ES-I3 (cell line): Measurements from ENCODE around the gene CLCA1.

Experiments used
- H3K36me3 ChIP-seq: 2 replicates; pipeline ENCODE4 v1.6.1; 2013; ENCODE audit warnings: mild to moderate bottlenecking, low read length, control low read depth, moderate library complexity; ENCODE audit not compliant: insufficient read depth
- H3K4me1 ChIP-seq: 2 replicates; pipeline ENCODE4 v1.6.1; 2013; ENCODE audit warnings: mild to moderate bottlenecking, control low read depth, low read length; ENCODE audit not compliant: insufficient read depth
- H3K9ac ChIP-seq: 2 replicates; pipeline ENCODE4 v1.6.1; 2013; ENCODE audit warnings: low read depth, mild to moderate bottlenecking, low read length, moderate library complexity
- H3K9me3 ChIP-seq: 2 replicates; pipeline ENCODE4 v1.6.1; 2013; ENCODE audit warnings: mild to moderate bottlenecking, low read length, moderate library complexity; ENCODE audit not compliant: control insufficient read depth, insufficient read depth

Gene CLCA1

DNA sequence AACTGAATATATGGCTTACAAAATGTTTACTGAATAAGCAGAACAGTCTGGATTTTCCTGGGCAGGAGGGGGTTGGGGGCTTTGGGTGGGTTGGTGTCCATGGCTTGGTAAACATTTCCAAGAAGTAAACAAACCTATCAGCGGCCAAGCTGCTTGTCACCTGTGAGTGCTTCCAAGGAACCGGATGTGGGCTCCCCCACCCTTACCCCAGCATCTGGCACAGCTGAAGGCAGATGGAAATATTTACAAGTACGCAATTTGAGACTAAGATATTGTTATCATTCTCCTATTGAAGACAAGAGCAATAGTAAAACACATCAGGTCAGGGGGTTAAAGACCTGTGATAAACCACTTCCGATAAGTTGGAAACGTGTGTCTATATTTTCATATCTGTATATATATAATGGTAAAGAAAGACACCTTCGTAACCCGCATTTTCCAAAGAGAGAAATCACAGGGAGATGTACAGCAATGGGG is at the start of gene CLCA1:
CLCA1 (plus strand) TSS at position 427 of the 477 bp plus-strand sequence; CDS start at position 472, 45 bp downstream.
- Histone ChIP-seq H3K36me3 (no peaks in the 10 kb centered on the region), H3K9me3 (no peaks in the 10 kb centered on the region), H3K4me1 (no peaks in the 10 kb centered on the region), H3K9ac (no peak within 1 kb of the TSS)

- no peak overlapping the region for H3K9ac ChIP-seq
- no peaks in the 10 kb centered on the region for H3K4me1 ChIP-seq
- no peaks in the 10 kb centered on the region for H3K9me3 ChIP-seq
- H3K36me3 ChIP-seq, result no peaks in the 10 kb centered on the region
These were observed 49.3 kb upstream of the CLCA1 start for GRCh38 chr1:86419277-86419903.

DNA sequence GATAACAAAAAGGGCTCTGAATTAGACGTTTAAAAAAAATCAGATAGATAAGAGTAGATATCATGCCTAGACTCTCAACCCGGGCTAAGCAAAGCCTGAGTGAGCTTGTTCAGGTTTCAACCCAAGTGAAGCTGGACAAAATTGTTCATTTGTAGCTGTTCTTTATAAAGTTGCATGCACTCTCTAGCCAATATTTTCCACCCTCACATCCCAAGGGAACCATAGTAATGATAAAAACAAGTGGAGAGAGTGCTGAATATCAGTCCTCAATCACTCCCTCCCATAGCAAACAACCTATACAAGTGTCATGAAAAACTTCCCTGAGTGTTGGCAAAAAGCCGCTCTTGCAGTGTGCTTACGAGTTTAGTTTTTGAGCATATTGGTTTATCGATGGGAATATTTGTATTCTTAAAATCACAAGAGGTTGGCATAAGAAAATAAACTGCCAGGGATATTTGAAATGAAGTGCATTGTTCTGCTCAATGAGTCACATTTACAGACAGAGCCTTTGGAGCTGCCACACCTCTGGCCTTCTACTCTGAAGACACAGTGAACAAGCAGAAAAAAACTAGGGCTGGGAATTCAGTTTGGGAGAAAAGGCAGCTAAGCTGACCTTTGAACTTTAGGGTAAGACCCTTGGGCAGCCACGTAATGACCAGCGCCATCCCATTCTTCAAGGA is 47.0 kb upstream of the CLCA1 start:
- no peaks in the 10 kb centered on the region for H3K4me1 ChIP-seq
- no peaks in the 10 kb centered on the region for H3K36me3 ChIP-seq
- H3K9ac ChIP-seq, result no peak overlapping the region
- no peaks in the 10 kb centered on the region for H3K9me3 ChIP-seq

GRCh38 chr1:86423473-86423872 is 45.3 kb upstream of the CLCA1 start:
- no peaks in the 10 kb centered on the region for H3K9me3 ChIP-seq
- no peaks in the 10 kb centered on the region; the same call in 1 of the 2 replicates for H3K36me3 ChIP-seq
- H3K9ac ChIP-seq, result no peak overlapping the region
- H3K4me1 ChIP-seq, result no peaks in the 10 kb centered on the region

DNA sequence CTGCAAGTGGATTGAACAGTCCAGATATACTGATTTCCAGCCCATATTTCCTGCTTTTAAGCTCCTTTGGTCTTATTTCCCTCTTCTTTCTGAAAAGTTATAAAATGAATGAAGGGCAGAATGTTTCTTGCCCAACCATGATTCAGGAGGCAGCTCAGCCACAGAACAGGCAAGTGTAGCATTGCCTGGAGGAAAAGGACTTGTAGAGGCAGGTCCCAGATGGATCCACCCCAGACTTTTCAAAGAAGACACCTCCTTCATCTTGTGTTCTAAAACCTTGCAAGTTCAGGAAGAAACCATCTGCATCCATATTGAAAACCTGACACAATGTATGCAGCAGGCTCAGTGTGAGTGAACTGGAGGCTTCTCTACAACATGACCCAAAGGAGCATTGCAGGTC is 44.9 kb upstream of the CLCA1 start, which contains the start of gene CLCA2:
CLCA2 (plus strand) TSS at position 299 of the 400 bp plus-strand sequence; CDS start at position 376, 77 bp downstream.
- Histone ChIP-seq H3K36me3 (no peaks in the 10 kb centered on the region; the same call in 1 of the 2 replicates), H3K9me3 (no peaks in the 10 kb centered on the region), H3K9ac (no peak within 1 kb of the TSS), H3K4me1 (no peaks in the 10 kb centered on the region)

- H3K9ac ChIP-seq, result no peak overlapping the region
- no peaks in the 10 kb centered on the region for H3K4me1 ChIP-seq
- no peaks in the 10 kb centered on the region; the same call in 1 of the 2 replicates for H3K36me3 ChIP-seq
- H3K9me3 ChIP-seq, result no peaks in the 10 kb centered on the region
These were observed 39.5 kb upstream of the CLCA1 start for GRCh38 chr1:86429122-86429725.

GRCh38 chr1:86429835-86430234 is 38.9 kb upstream of the CLCA1 start:
- Histone ChIP-seq H3K4me1 (no peaks in the 10 kb centered on the region), H3K9me3 (no peaks in the 10 kb centered on the region), H3K9ac (no peak overlapping the region), H3K36me3 (no peaks in the 10 kb centered on the region; the same call in 1 of the 2 replicates)

DNA sequence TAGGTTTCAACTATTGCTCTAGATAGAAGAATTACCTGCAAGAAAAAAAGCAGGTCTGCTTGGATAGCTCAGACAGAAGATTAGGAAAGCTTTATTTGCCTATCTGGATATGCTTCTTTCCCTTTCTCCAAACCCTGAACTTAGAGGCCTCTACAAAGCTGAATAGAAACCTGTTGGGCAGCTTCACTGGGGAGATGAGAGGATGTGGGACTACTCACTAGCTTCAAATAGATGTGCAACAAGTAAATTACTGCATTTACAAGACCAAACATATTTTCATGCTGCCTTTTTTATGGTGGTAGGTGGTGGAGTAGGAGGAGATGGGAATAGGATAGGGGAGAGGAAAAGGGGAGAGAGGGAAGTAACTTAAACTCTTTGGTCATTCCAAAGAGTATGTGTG is 38.4 kb upstream of the CLCA1 start:
- Histone ChIP-seq H3K4me1 (no peaks in the 10 kb centered on the region), H3K9me3 (no peaks in the 10 kb centered on the region), H3K36me3 (no peaks in the 10 kb centered on the region; the same call in 1 of the 2 replicates), H3K9ac (no peak overlapping the region)

- H3K36me3 ChIP-seq, result no peaks in the 10 kb centered on the region
- no peaks in the 10 kb centered on the region for H3K9me3 ChIP-seq
- H3K4me1 ChIP-seq, result no peaks in the 10 kb centered on the region
- H3K9ac ChIP-seq, result no peak overlapping the region
These were observed 34.7 kb upstream of the CLCA1 start for GRCh38 chr1:86434059-86434458.

- Histone ChIP-seq H3K36me3 (no peaks in the 10 kb centered on the region), H3K4me1 (no peaks in the 10 kb centered on the region), H3K9me3 (no peaks in the 10 kb centered on the region), H3K9ac (no peak overlapping the region)
These were observed 33.4 kb upstream of the CLCA1 start for GRCh38 chr1:86435327-86435726.

DNA sequence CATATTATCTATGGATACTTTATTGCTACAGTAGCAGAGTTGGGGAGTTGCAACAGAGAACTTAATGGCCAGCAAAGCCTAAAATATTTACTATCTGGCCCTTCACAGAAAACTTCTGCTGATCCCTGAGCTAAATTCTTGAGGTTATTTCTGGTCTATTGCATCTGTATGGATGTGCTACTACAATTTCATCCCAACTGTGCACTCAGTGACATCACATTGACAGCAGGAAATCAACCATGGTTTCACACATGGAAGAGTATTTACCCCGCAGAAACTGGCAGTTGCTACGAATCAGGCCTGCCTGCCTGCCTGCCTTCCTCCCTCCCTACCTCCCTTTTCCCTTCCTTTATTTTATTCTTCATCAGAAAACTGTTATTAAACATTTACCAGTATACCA is 32.7 kb upstream of the CLCA1 start:
- no peaks in the 10 kb centered on the region for H3K9me3 ChIP-seq
- no peak overlapping the region for H3K9ac ChIP-seq
- no peaks in the 10 kb centered on the region for H3K4me1 ChIP-seq

GRCh38 chr1:86441581-86441980 is 27.1 kb upstream of the CLCA1 start:
- H3K9me3 ChIP-seq, result no peaks in the 10 kb centered on the region
- no peak overlapping the region for H3K9ac ChIP-seq
- no peaks in the 10 kb centered on the region for H3K36me3 ChIP-seq
- no peaks in the 10 kb centered on the region for H3K4me1 ChIP-seq

More for the DNA sequence above, 32.7 kb upstream of the CLCA1 start:
- no peaks in the 10 kb centered on the region for H3K36me3 ChIP-seq

DNA sequence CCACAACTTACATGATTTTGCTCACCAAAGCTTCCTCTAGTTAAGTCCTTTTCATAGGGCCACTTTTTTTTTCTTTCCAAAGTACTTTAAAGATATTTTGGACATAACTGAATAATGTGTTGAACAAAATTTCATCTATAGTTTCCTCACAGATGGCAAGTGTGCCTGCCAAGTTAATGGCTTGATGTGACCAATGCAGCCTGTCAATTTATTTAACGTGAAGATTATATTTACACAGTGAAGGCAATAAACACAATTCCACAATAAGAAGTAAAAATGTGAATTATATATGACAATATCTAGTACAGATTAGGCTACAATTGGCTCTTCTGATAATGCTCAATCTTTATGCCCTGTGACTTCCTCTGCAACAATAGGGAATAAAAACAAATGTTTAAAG is 26.7 kb upstream of the CLCA1 start:
- Histone ChIP-seq H3K4me1 (no peaks in the 10 kb centered on the region), H3K9ac (no peak overlapping the region)

GRCh38 chr1:86445919-86446318 is 22.8 kb upstream of the CLCA1 start:
- Histone ChIP-seq H3K9me3 (no peaks in the 10 kb centered on the region), H3K36me3 (no peaks in the 10 kb centered on the region), H3K4me1 (no peaks in the 10 kb centered on the region), H3K9ac (no peak overlapping the region)

More for the DNA sequence above, 26.7 kb upstream of the CLCA1 start:
- H3K36me3 ChIP-seq, result no peaks in the 10 kb centered on the region
- no peaks in the 10 kb centered on the region for H3K9me3 ChIP-seq
